ENCODE results near the gene ZMYND8. TPM values are rescaled to one million over a fixed set of nuclear protein-coding genes. Genes with fewer than 3 reads are reported as not detected.

ZMYND8 gene
- total and polyA plus RNA-seq, 2 donors: 14.8 to 28.5 TPM

DNA sequence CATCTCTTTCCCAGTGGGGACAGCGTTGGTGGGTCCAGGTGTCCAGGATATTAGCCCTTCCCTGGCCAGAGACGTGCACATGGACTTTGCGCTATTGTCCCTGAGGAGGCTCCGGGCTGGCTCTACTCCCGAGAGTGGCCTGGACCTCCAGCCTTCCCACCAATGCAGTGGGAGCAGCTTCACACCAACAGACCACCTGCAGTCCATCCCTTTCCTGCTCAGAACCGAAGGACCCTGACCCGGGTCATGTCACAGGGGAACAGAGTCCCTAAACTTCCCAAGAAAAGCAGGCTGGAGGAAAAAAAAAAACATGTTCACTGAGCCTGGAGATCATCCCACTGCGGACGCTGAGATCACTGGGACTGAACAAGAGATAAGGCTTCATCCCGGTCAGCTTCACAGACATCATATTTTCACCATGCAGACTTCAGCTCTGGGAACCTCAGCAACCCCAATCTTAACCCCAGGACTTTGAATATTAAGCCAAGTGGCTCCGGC, 18.3 kb downstream of the ZMYND8 start:
- Histone ChIP-seq H3K4me1 (ENCODE audit: control insufficient read depth in 2 of 2, insufficient read depth in 2 of 2, low read length in 2 of 2) (no peaks in the 10 kb centered on the region), H3K36me3 (ENCODE audit: control insufficient read depth in 2 of 2, insufficient read depth in 2 of 2, low read length in 1 of 2) (peaks cover 30 to 37% of the 10 kb centered on the region in 2 donors), H3K4me3 (ENCODE audit: low read length in 2 of 2) (no peak overlapping the region), H3K9me3 (ENCODE audit: control insufficient read depth in 2 of 2, insufficient read depth in 1 of 2, low read length in 1 of 2) (no peaks in the 10 kb centered on the region), H3K27me3 (ENCODE audit: control insufficient read depth in 2 of 2, insufficient read depth in 1 of 2, low read length in 1 of 2) (no peaks in the 10 kb centered on the region), H3K27ac (ENCODE audit: low read depth in 1 of 2, low read length in 1 of 2) (no peak overlapping the region)
- DNase-seq (ENCODE audit: low read depth in 6 of 9, low spot score in 9 of 9): no peak
- 98% methylated on average over 11 of the region's 11 CpGs for WGBS

DNA sequence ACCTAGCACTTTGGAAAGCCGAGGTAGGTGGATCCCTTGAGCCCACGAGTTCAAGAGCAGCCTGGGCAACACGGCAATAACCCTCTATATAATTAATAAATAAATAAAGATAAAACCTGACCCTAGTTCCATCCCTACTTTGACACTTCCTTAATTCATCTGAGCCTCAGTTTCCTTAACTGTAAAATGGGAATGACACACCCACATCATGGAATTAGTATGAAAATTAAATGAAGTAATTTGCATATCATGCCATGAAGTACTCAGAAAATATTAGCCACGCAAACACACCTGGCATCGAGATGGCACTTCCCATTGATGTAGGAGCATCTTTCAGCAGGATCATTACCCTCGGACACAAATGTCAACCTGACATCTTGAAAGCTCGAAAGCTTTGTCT, 19.1 kb downstream of the ZMYND8 start:
- Histone ChIP-seq H3K9me3 (ENCODE audit: control insufficient read depth in 2 of 2, insufficient read depth in 1 of 2, low read length in 1 of 2) (no peaks in the 10 kb centered on the region), H3K36me3 (ENCODE audit: control insufficient read depth in 2 of 2, insufficient read depth in 2 of 2, low read length in 1 of 2) (peaks cover 27 to 35% of the 10 kb centered on the region in 2 donors), H3K27ac (ENCODE audit: low read depth in 1 of 2, low read length in 1 of 2) (no peak overlapping the region), H3K27me3 (ENCODE audit: control insufficient read depth in 2 of 2, insufficient read depth in 1 of 2, low read length in 1 of 2) (no peaks in the 10 kb centered on the region), H3K4me1 (ENCODE audit: control insufficient read depth in 2 of 2, insufficient read depth in 2 of 2, low read length in 2 of 2) (no peaks in the 10 kb centered on the region), H3K4me3 (ENCODE audit: low read length in 2 of 2) (no peak overlapping the region)
- 98% methylated on average over 7 of the region's 7 CpGs for WGBS
- DNase-seq (ENCODE audit: low read depth in 6 of 9, low spot score in 9 of 9): no peak

GRCh38 chr20:47336129-47336754, 20.3 kb downstream of the ZMYND8 start:
- Histone ChIP-seq H3K4me3 (ENCODE audit: low read length in 2 of 2) (no peak overlapping the region), H3K9me3 (ENCODE audit: control insufficient read depth in 2 of 2, insufficient read depth in 1 of 2, low read length in 1 of 2) (no peaks in the 10 kb centered on the region), H3K27me3 (ENCODE audit: control insufficient read depth in 2 of 2, insufficient read depth in 1 of 2, low read length in 1 of 2) (no peaks in the 10 kb centered on the region), H3K27ac (ENCODE audit: low read depth in 1 of 2, low read length in 1 of 2) (no peak overlapping the region), H3K36me3 (ENCODE audit: control insufficient read depth in 2 of 2, insufficient read depth in 2 of 2, low read length in 1 of 2) (peaks cover 37 to 40% of the 10 kb centered on the region in 2 donors), H3K4me1 (ENCODE audit: control insufficient read depth in 2 of 2, insufficient read depth in 2 of 2, low read length in 2 of 2) (no peaks in the 10 kb centered on the region)
- no peak for DNase-seq (ENCODE audit: low read depth in 6 of 9, low spot score in 9 of 9)
- 97% methylated on average over 17 of the region's 17 CpGs for WGBS

- DNase-seq (ENCODE audit: low read depth in 6 of 9, low spot score in 9 of 9): no peak
- H3K27ac ChIP-seq (ENCODE audit: low read depth in 1 of 2, low read length in 1 of 2): no peak overlapping the region
- H3K36me3 ChIP-seq (ENCODE audit: control insufficient read depth in 2 of 2, insufficient read depth in 2 of 2, low read length in 1 of 2): peaks cover 37 to 43% of the 10 kb centered on the region in 2 donors
- no peak overlapping the region for H3K4me3 ChIP-seq (ENCODE audit: low read length in 2 of 2)
- 97% methylated on average over 12 of the region's 12 CpGs for WGBS
- no peaks in the 10 kb centered on the region for H3K4me1 ChIP-seq (ENCODE audit: control insufficient read depth in 2 of 2, insufficient read depth in 2 of 2, low read length in 2 of 2)
- no peaks in the 10 kb centered on the region for H3K27me3 ChIP-seq (ENCODE audit: control insufficient read depth in 2 of 2, insufficient read depth in 1 of 2, low read length in 1 of 2)
- no peaks in the 10 kb centered on the region for H3K9me3 ChIP-seq (ENCODE audit: control insufficient read depth in 2 of 2, insufficient read depth in 1 of 2, low read length in 1 of 2)
These were observed 21.0 kb downstream of the ZMYND8 start for GRCh38 chr20:47335251-47336128.

DNA sequence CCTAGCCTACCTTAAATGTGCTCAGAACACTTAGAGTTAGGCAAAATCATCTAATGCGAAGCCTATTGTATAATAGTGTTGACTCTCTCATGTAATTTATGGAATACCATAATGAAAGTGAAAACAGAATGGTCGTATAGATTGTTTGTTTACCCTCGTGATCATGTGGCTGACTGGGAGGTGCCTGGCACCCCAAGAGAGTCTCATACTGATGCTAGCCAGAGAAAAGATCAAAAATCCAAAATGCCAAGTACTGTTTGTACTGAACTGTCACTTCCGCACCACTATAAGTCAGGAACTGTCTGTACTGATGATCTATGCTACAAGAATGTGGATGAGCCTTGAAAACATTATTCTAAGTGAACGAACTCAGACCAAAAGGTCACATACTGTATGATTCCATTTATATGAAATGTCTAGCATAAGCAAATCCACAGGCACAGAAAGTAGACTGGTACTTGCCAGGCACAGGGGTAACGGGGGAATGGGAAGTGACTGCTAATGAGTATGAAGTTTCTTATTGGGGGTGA, 22.4 kb downstream of the ZMYND8 start:
- H3K36me3 ChIP-seq (ENCODE audit: control insufficient read depth in 2 of 2, insufficient read depth in 2 of 2, low read length in 1 of 2): peaks cover 30 to 43% of the 10 kb centered on the region in 2 donors
- no peaks in the 10 kb centered on the region for H3K27me3 ChIP-seq (ENCODE audit: control insufficient read depth in 2 of 2, insufficient read depth in 1 of 2, low read length in 1 of 2)
- H3K4me3 ChIP-seq (ENCODE audit: low read length in 2 of 2): no peak overlapping the region
- WGBS: 83% methylated on average over 6 of the region's 6 CpGs
- H3K4me1 ChIP-seq (ENCODE audit: control insufficient read depth in 2 of 2, insufficient read depth in 2 of 2, low read length in 2 of 2): no peaks in the 10 kb centered on the region
- H3K27ac ChIP-seq (ENCODE audit: low read depth in 1 of 2, low read length in 1 of 2): no peak overlapping the region
- DNase-seq (ENCODE audit: low read depth in 6 of 9, low spot score in 9 of 9): no peak
- no peaks in the 10 kb centered on the region for H3K9me3 ChIP-seq (ENCODE audit: control insufficient read depth in 2 of 2, insufficient read depth in 1 of 2, low read length in 1 of 2)

GRCh38 chr20:47332381-47333206, 23.9 kb downstream of the ZMYND8 start:
- Histone ChIP-seq H3K9me3 (ENCODE audit: control insufficient read depth in 2 of 2, insufficient read depth in 1 of 2, low read length in 1 of 2) (no peaks in the 10 kb centered on the region), H3K4me1 (ENCODE audit: control insufficient read depth in 2 of 2, insufficient read depth in 2 of 2, low read length in 2 of 2) (no peaks in the 10 kb centered on the region), H3K27me3 (ENCODE audit: control insufficient read depth in 2 of 2, insufficient read depth in 1 of 2, low read length in 1 of 2) (no peaks in the 10 kb centered on the region), H3K36me3 (ENCODE audit: control insufficient read depth in 2 of 2, insufficient read depth in 2 of 2, low read length in 1 of 2) (peaks cover 16 to 32% of the 10 kb centered on the region in 2 donors), H3K4me3 (ENCODE audit: low read length in 2 of 2) (no peak overlapping the region), H3K27ac (ENCODE audit: low read depth in 1 of 2, low read length in 1 of 2) (no peak overlapping the region)
- DNase-seq (ENCODE audit: low read depth in 6 of 9, low spot score in 9 of 9): no peak
- WGBS: 97% methylated on average over 8 of the region's 8 CpGs

DNA sequence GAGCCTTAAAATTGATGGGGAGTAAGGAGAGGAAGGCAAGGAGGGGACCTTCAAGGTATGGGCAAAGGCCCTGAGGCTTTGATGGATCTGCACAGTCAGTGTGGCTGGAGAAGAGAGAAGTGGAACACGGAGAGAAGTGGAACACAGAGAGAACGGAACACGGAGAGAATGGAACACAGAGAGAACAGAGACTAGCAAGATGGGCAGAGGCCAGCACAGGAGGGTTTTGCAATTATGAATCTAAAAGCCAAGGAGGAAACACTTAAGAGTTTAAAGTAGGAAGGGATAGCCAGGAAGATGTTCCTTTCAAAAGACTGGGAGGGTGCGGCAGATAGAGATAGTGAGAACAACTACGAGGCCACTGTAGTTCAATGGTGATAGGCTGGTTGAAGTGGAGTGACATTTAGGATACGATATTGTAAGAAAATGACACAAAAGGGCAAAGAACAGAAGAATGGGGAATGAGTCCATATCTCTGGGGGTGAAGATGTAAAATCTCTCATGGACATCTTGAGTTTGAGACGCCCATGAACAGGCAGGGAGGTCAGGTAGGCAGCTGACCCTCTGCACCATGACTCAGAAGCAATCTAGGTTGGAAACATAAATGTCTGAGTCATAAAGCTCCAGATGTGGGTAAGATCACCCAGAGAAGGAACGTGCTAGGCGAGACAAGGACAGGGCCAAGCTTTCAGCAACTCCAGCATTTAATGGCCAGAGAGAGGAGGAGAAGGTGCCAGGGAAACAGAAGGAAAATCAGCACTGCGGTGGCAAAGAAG, 25.4 kb downstream of the ZMYND8 start:
- no peaks in the 10 kb centered on the region for H3K9me3 ChIP-seq (ENCODE audit: control insufficient read depth in 2 of 2, insufficient read depth in 1 of 2, low read length in 1 of 2)
- peaks cover 11 to 23% of the 10 kb centered on the region in 2 donors for H3K36me3 ChIP-seq (ENCODE audit: control insufficient read depth in 2 of 2, insufficient read depth in 2 of 2, low read length in 1 of 2)
- 97% methylated on average over 10 of the region's 10 CpGs for WGBS
- no peaks in the 10 kb centered on the region for H3K27me3 ChIP-seq (ENCODE audit: control insufficient read depth in 2 of 2, insufficient read depth in 1 of 2, low read length in 1 of 2)
- no peak overlapping the region for H3K4me3 ChIP-seq (ENCODE audit: low read length in 2 of 2)
- no peaks in the 10 kb centered on the region for H3K4me1 ChIP-seq (ENCODE audit: control insufficient read depth in 2 of 2, insufficient read depth in 2 of 2, low read length in 2 of 2)
- DNase-seq (ENCODE audit: low read depth in 6 of 9, low spot score in 9 of 9): no peak
- no peak overlapping the region for H3K27ac ChIP-seq (ENCODE audit: low read depth in 1 of 2, low read length in 1 of 2)

DNA sequence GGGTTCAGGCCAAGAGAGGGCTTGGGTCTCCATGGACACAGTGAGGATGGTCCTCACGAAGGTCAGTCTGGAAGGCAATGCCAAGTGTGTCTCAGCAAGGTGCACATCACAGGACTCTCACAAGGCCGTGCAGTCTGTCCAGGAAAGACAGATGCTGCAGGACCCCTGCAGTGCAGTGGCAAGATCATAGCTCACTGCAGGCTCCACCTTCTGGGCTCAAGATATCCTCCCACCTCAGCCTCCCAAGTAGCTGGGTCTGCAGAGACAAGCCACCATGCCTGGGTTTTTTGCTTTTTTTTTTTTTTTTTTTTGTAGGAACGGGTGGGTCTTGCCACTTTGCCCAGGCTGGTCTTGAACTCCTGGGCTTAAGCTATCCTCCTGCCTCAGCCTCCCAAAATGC, 26.4 kb downstream of the ZMYND8 start:
- WGBS: 96% methylated on average over 3 of the region's 3 CpGs
- no peaks in the 10 kb centered on the region for H3K27me3 ChIP-seq (ENCODE audit: control insufficient read depth in 2 of 2, insufficient read depth in 1 of 2, low read length in 1 of 2)
- no peak overlapping the region for H3K4me3 ChIP-seq (ENCODE audit: low read length in 2 of 2)
- no peaks in the 10 kb centered on the region for H3K9me3 ChIP-seq (ENCODE audit: control insufficient read depth in 2 of 2, insufficient read depth in 1 of 2, low read length in 1 of 2)
- H3K27ac ChIP-seq (ENCODE audit: low read depth in 1 of 2, low read length in 1 of 2): no peak overlapping the region
- peaks cover 11 to 20% of the 10 kb centered on the region in 2 donors for H3K36me3 ChIP-seq (ENCODE audit: control insufficient read depth in 2 of 2, insufficient read depth in 2 of 2, low read length in 1 of 2)
- DNase-seq (ENCODE audit: low read depth in 6 of 9, low spot score in 9 of 9): no peak
- no peaks in the 10 kb centered on the region for H3K4me1 ChIP-seq (ENCODE audit: control insufficient read depth in 2 of 2, insufficient read depth in 2 of 2, low read length in 2 of 2)
